ENCODE measurements around the gene KIF5A. TPM values are rescaled to one million over a fixed set of nuclear protein-coding genes. Genes with fewer than 3 reads are reported as not detected.
A peak's percentile ranks its signal among the peaks of the same experiment; 100 is the strongest.

The KIF5A gene
- total RNA-seq, 6 experiments from 2014 or later = 1.0 to 1.8 (median 1.2) TPM

- peaks cover 29% of the 10 kb centered on the region for H3K27me3 Mint-ChIP-seq (ENCODE audit: insufficient read depth)
- H3K4me1 Mint-ChIP-seq (ENCODE audit: low read depth) = peaks cover 6% of the 10 kb centered on the region; the same call in 1 of the 2 replicates
- H3K9me3 Mint-ChIP-seq = no peaks in the 10 kb centered on the region
- H3K36me3 Mint-ChIP-seq (ENCODE audit: low read depth) = no peaks in the 10 kb centered on the region; the same call in 1 of the 2 replicates
- no peak for DNase-seq
- no peak overlapping the region for H3K4me3 Mint-ChIP-seq
- H3K27ac Mint-ChIP-seq = no peak overlapping the region
- TF ChIP-seq CTCF (IDR thresholded peaks at IDR 0.05) = no peak
Measured at GRCh38 chr12:57625261-57626032, 75.6 kb downstream of the KIF5A start.

GRCh38 chr12:57626111-57626920 is 76.5 kb downstream of the KIF5A start:
- no peak for DNase-seq
- no peak overlapping the region for H3K4me3 Mint-ChIP-seq
- TF ChIP-seq CTCF (IDR thresholded peaks at IDR 0.05) = no peak

GRCh38 chr12:57626921-57627445 is 77.1 kb downstream of the KIF5A start:
- peaks cover 29% of the 10 kb centered on the region for H3K27me3 Mint-ChIP-seq (ENCODE audit: insufficient read depth)
- no peak for DNase-seq
- no peak overlapping the region for H3K27ac Mint-ChIP-seq
- H3K9me3 Mint-ChIP-seq = no peaks in the 10 kb centered on the region
- TF ChIP-seq CTCF (IDR thresholded peaks at IDR 0.05) = no peak
- H3K4me3 Mint-ChIP-seq = no peak overlapping the region
- peaks cover 4% of the 10 kb centered on the region; the same call in 1 of the 2 replicates for H3K4me1 Mint-ChIP-seq (ENCODE audit: low read depth)
- H3K36me3 Mint-ChIP-seq (ENCODE audit: low read depth) = no peaks in the 10 kb centered on the region; the same call in 1 of the 2 replicates

More at GRCh38 chr12:57626111-57626920, 76.5 kb downstream of the KIF5A start:
- Mint-ChIP-seq H3K27me3 (ENCODE audit: insufficient read depth) (peaks cover 29% of the 10 kb centered on the region), H3K4me1 (ENCODE audit: low read depth) (peaks cover 6% of the 10 kb centered on the region; the same call in 1 of the 2 replicates), H3K36me3 (ENCODE audit: low read depth) (no peaks in the 10 kb centered on the region; the same call in 1 of the 2 replicates), H3K9me3 (no peaks in the 10 kb centered on the region), H3K27ac (no peak overlapping the region)

- Mint-ChIP-seq H3K36me3 (ENCODE audit: low read depth) (no peaks in the 10 kb centered on the region; the same call in 1 of the 2 replicates), H3K4me1 (ENCODE audit: low read depth) (no peaks in the 10 kb centered on the region), H3K9me3 (no peaks in the 10 kb centered on the region), H3K27me3 (ENCODE audit: insufficient read depth) (peaks cover 28% of the 10 kb centered on the region), H3K27ac (no peak overlapping the region), H3K4me3 (no peak overlapping the region)
- peak; percentile 35; the same call in 1 of the 2 replicates for TF ChIP-seq CTCF (IDR thresholded peaks at IDR 0.05)
- no peak for DNase-seq
Measured at GRCh38 chr12:57627501-57628279, 77.8 kb downstream of the KIF5A start.
